ENCODE data around the gene CEP63. TPM values are rescaled to one million over a fixed set of nuclear protein-coding genes. Genes with fewer than 3 reads are reported as not detected.

CEP63 gene
- total and polyA plus RNA-seq, 3 experiments from 2014 or later = 19.3 to 21.3 (median 21.1) TPM

- Mint-ChIP-seq H3K27ac (no peak overlapping the region), H3K4me1 (peaks cover 3 to 10% (median 4%) of the 10 kb centered on the region in 3 donors), H3K36me3 (no peaks in the 10 kb centered on the region), H3K4me3 (no peak overlapping the region), H3K9me3 (peaks cover 0 to 3% (median 0%) of the 10 kb centered on the region in 5 donors), H3K27me3 (peaks cover 0 to 5% of the 10 kb centered on the region in 2 donors)
- no peaks in the 10 kb centered on the region for H3K4me1 ChIP-seq (ENCODE audit: insufficient read depth, low read length)
- H3K27ac ChIP-seq (ENCODE audit: low read depth, low read length) = no peak overlapping the region
- no peaks in the 10 kb centered on the region for H3K9me3 ChIP-seq (ENCODE audit: low read length)
- ChIA-PET CTCF (no interaction called here), POLR2A (no interaction called here)
- H3K36me3 ChIP-seq (ENCODE audit: insufficient read depth, low read length) = no peaks in the 10 kb centered on the region
- no peaks in the 10 kb centered on the region for H3K27me3 ChIP-seq (ENCODE audit: insufficient read depth, low read length, poor library complexity, severe bottlenecking)
- H3K4me3 ChIP-seq (ENCODE audit: low read length) = no peak overlapping the region
- DNase-seq = no peak
Measured at GRCh38 chr3:134623615-134624245, 137.9 kb downstream of the CEP63 start.

Other genes with a start within 250 kb of the CEP63 start
- 10 to 100 TPM; 23.0 to 26.1 TPM for gene RYK, start 235.2 kb upstream of the CEP63 start, total RNA-seq
- gene RYK, start 235.2 kb upstream of the CEP63 start, polyA plus RNA-seq = 13.3 TPM
- gene AMOTL2, start 111.6 kb upstream of the CEP63 start, total RNA-seq = not detected
- 0.10 TPM for gene AMOTL2, start 111.6 kb upstream of the CEP63 start, polyA plus RNA-seq
- 10 to 100 TPM; 41.0 to 42.0 TPM for gene ANAPC13, start 72 bp upstream of the CEP63 start, total RNA-seq
- 84.6 TPM for gene ANAPC13, start 72 bp upstream of the CEP63 start, polyA plus RNA-seq
- gene KY, start 165.0 kb downstream of the CEP63 start, total RNA-seq = not detected
- gene KY, start 165.0 kb downstream of the CEP63 start, polyA plus RNA-seq = 0.36 TPM